Measurements from ENCODE around the gene OR14A2.
"Not testable (repeated sequence)": the region's sequence is repeated elsewhere in the genome, so short reads cannot be mapped to it uniquely, and the experiment has no call there.

The OR14A2 gene

DNA sequence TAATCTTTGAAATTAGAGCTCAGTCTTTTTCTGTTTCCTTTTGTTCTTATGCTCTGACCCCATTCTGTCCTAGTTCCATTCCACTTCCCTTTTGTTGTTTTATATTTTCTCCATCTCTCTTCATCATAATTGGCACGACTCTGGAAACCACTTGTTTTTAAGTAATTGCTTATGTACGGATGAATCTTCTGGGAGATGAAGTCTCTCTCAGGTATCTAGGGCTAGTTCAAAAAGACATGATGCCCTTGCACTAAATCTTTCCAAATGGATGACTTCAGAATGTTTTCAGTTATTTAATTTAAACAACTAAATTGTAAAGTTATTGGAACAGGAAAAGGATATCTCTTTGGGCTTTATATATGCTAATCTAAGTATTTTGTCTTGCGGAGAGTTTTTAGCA is 31.4 kb downstream of the OR14A2 start, which contains the start of gene OR6F1:
Gene OR6F1 (minus strand): TSS at position 101 of the 400 bp plus-strand sequence. CDS start 3,891 bp downstream, outside the sequence.
- H3K36me3 ChIP-seq (ENCODE audit: control insufficient read depth, low read length): no peaks in the 10 kb centered on the region
- no peak for TF ChIP-seq EZH2phosphoT487 (IDR thresholded peaks at IDR 0.05; ENCODE audit: borderline replicate concordance, low read length)
- TF ChIP-seq CTCF (IDR thresholded peaks at IDR 0.05; ENCODE audit: low read depth, low read length, poor library complexity, severe bottlenecking): no peak
- no peak within 1 kb of the TSS for H3K4me2 ChIP-seq (ENCODE audit: low read length)
- H4K20me1 ChIP-seq (ENCODE audit: control insufficient read depth, insufficient read depth, low read depth, low read length): no peaks in the 10 kb centered on the region
- no peaks in the 10 kb centered on the region for H3K27me3 ChIP-seq (ENCODE audit: control insufficient read depth, low read length)
- no peaks in the 10 kb centered on the region for H3K9me2 ChIP-seq (replicated peaks; ENCODE audit: control insufficient read depth, low read length)
- no peak within 1 kb of the TSS for H3K27ac ChIP-seq (ENCODE audit: low read depth, low read length)
- no peaks in the 10 kb centered on the region; the same call in 1 of the 2 replicates for H3K9me3 ChIP-seq (ENCODE audit: control insufficient read depth, insufficient read depth, low read length)
- no peaks in the 10 kb centered on the region for H3K4me1 ChIP-seq (ENCODE audit: control insufficient read depth, low read length)
- H3F3A ChIP-seq (ENCODE audit: control insufficient read depth, insufficient read depth): no peaks in the 10 kb centered on the region
- no peaks in the 10 kb centered on the region for H3K79me2 ChIP-seq (ENCODE audit: control insufficient read depth, low read length)
- no peak within 1 kb of the TSS for H3K4me3 ChIP-seq (ENCODE audit: low read length)

GRCh38 chr1:247713753-247714152 is 34.2 kb downstream of the OR14A2 start:
- no peak for TF ChIP-seq EZH2phosphoT487 (IDR thresholded peaks at IDR 0.05; ENCODE audit: borderline replicate concordance, low read length)
- no peaks in the 10 kb centered on the region for H3K27me3 ChIP-seq (ENCODE audit: control insufficient read depth, low read length)
- no peaks in the 10 kb centered on the region for H3K9me2 ChIP-seq (replicated peaks; ENCODE audit: control insufficient read depth, low read length)
- H4K20me1 ChIP-seq (ENCODE audit: control insufficient read depth, insufficient read depth, low read depth, low read length): no peaks in the 10 kb centered on the region
- H3K4me3 ChIP-seq (ENCODE audit: low read length): no peak overlapping the region
- H3K4me2 ChIP-seq (ENCODE audit: low read length): no peak overlapping the region
- H3K27ac ChIP-seq (ENCODE audit: low read depth, low read length): no peak overlapping the region
- H3F3A ChIP-seq (ENCODE audit: control insufficient read depth, insufficient read depth): no peaks in the 10 kb centered on the region
- no peaks in the 10 kb centered on the region for H3K4me1 ChIP-seq (ENCODE audit: control insufficient read depth, low read length)
- no peaks in the 10 kb centered on the region for H3K9me3 ChIP-seq (ENCODE audit: control insufficient read depth, insufficient read depth, low read length)
- no peaks in the 10 kb centered on the region for H3K36me3 ChIP-seq (ENCODE audit: control insufficient read depth, low read length)
- H3K79me2 ChIP-seq (ENCODE audit: control insufficient read depth, low read length): no peaks in the 10 kb centered on the region

- not testable (repeated sequence) for H3K9me3 ChIP-seq (ENCODE audit: control insufficient read depth, insufficient read depth, low read length); H3K9me2 ChIP-seq (replicated peaks; ENCODE audit: control insufficient read depth, low read length); H3K4me1 ChIP-seq (ENCODE audit: control insufficient read depth, low read length); H4K20me1 ChIP-seq (ENCODE audit: control insufficient read depth, insufficient read depth, low read depth, low read length); H3K27me3 ChIP-seq (ENCODE audit: control insufficient read depth, low read length); H3K4me2 ChIP-seq (ENCODE audit: low read length); H3K36me3 ChIP-seq (ENCODE audit: control insufficient read depth, low read length); H3K4me3 ChIP-seq (ENCODE audit: low read length); H3F3A ChIP-seq (ENCODE audit: control insufficient read depth, insufficient read depth); H3K27ac ChIP-seq (ENCODE audit: low read depth, low read length); H3K79me2 ChIP-seq (ENCODE audit: control insufficient read depth, low read length)
Observed at GRCh38 chr1:247710681-247711080, 37.3 kb downstream of the OR14A2 start.

GRCh38 chr1:247701338-247701737 is 46.6 kb downstream of the OR14A2 start:
- Histone ChIP-seq H3K27me3 (ENCODE audit: control insufficient read depth, low read length) (no peaks in the 10 kb centered on the region), H3F3A (ENCODE audit: control insufficient read depth, insufficient read depth) (no peaks in the 10 kb centered on the region), H3K9me3 (ENCODE audit: control insufficient read depth, insufficient read depth, low read length) (no peaks in the 10 kb centered on the region), H4K20me1 (ENCODE audit: control insufficient read depth, insufficient read depth, low read depth, low read length) (no peaks in the 10 kb centered on the region), H3K36me3 (ENCODE audit: control insufficient read depth, low read length) (no peaks in the 10 kb centered on the region), H3K4me2 (ENCODE audit: low read length) (no peak overlapping the region), H3K79me2 (ENCODE audit: control insufficient read depth, low read length) (no peaks in the 10 kb centered on the region), H3K9me2 (replicated peaks; ENCODE audit: control insufficient read depth, low read length) (no peaks in the 10 kb centered on the region), H3K27ac (ENCODE audit: low read depth, low read length) (no peak overlapping the region), H3K4me3 (ENCODE audit: low read length) (no peak overlapping the region), H3K4me1 (ENCODE audit: control insufficient read depth, low read length) (no peaks in the 10 kb centered on the region)
- TF ChIP-seq CTCF (IDR thresholded peaks at IDR 0.05; ENCODE audit: low read depth, low read length, poor library complexity, severe bottlenecking) (no peak), EZH2phosphoT487 (IDR thresholded peaks at IDR 0.05; ENCODE audit: borderline replicate concordance, low read length) (no peak)
